PC-3 (cell line): Measurements from ENCODE around the gene ARHGAP9. TPM values are rescaled to one million over a fixed set of nuclear protein-coding genes. Genes with fewer than 3 reads are reported as not detected.
A peak's percentile ranks its signal among the peaks of the same experiment; 100 is the strongest.
"Not testable (repeated sequence)": the region's sequence is repeated elsewhere in the genome, so short reads cannot be mapped to it uniquely, and the experiment has no call there.

Experiments
- ATAC-seq: fragments of 200-7000 bp; cut with Tn5 transposase; 2 replicates; pipeline ENCODE4 v1.9.1; 2020; ENCODE audit warnings: mild to moderate bottlenecking, moderate library complexity
- BruUV-seq: library from RNA; stranded (reverse); fragments of 400-500 nt; replicated peaks from 2 replicates; lab custom pipeline; 2021; lab: Mats Ljungman, UMichigan
- CTCF ChIA-PET: fragments of 300-600 bp; sonication (Branson Sonifier 250); formaldehyde crosslinking; loops from one replicate; lab custom pipeline; 2022; ENCODE audit warnings: antibody characterized with exemption; lab: Charles Lee
- POLR2A ChIA-PET: fragments of 300-600 bp; sonication (Branson Sonifier 250); formaldehyde crosslinking; loops from one replicate; lab custom pipeline; 2022; ENCODE audit warnings: antibody characterized with exemption; ENCODE audit not compliant: unreplicated experiment; lab: Charles Lee
- DNase-seq: peaks from one replicate; pipeline ENCODE4 v3.0.0-alpha.2; 2015
- H2AFZ ChIP-seq: fragments of 300-600 bp; sonication (generic); 2 replicates; pipeline ENCODE4 v1.6.0; 2016; ENCODE audit warnings: antibody characterized with exemption, low read length
- H3F3A ChIP-seq: fragments of 300-600 bp; sonication (generic); one replicate; pipeline ENCODE4 v1.6.0; 2017; ENCODE audit warnings: antibody characterized with exemption, low read length, control low read depth, mild to moderate bottlenecking; ENCODE audit not compliant: unreplicated experiment
- H3K27ac ChIP-seq: fragments of 300-600 bp; sonication (generic); 2 replicates; pipeline ENCODE4 v1.5.1; 2016; ENCODE audit warnings: mild to moderate bottlenecking, low read length
- H3K27me3 ChIP-seq: fragments of 300-600 bp; sonication (generic); 2 replicates; pipeline ENCODE4 v1.6.1; 2016; ENCODE audit warnings: low read length, mixed read lengths
- H3K36me3 ChIP-seq: fragments of 300-600 bp; sonication (generic); 2 replicates; pipeline ENCODE4 v1.6.1; 2016; ENCODE audit warnings: low read depth, mixed run types, low read length, mixed read lengths
- H3K4me1 ChIP-seq: fragments of 300-600 bp; sonication (generic); 2 replicates; pipeline ENCODE4 v1.5.1; 2016; ENCODE audit warnings: low read length; ENCODE audit not compliant: insufficient read depth
- H3K4me2 ChIP-seq: fragments of 300-600 bp; sonication (generic); 2 replicates; pipeline ENCODE4 v1.6.0; 2016; ENCODE audit warnings: low read length
- H3K4me3 ChIP-seq: fragments of 300-600 bp; sonication (generic); 2 replicates; pipeline ENCODE4 v1.5.1; 2016; ENCODE audit warnings: mild to moderate bottlenecking, low read length, mixed read lengths
- H3K79me2 ChIP-seq: fragments of 300-600 bp; sonication (generic); 2 replicates; pipeline ENCODE4 v1.6.1; 2017; ENCODE audit warnings: low read length, mixed read lengths
- H3K9ac ChIP-seq: fragments of 300-600 bp; sonication (generic); 2 replicates; pipeline ENCODE4 v1.6.0; 2016; ENCODE audit warnings: mild to moderate bottlenecking, low read length
- H3K9me2 ChIP-seq: fragments of 300-600 bp; sonication (generic); replicated peaks from 2 replicates; pipeline ENCODE4 v1.6.1; 2016; ENCODE audit warnings: mixed run types, low read length, mixed read lengths
- H3K9me3 ChIP-seq: fragments of 300-600 bp; sonication (generic); 2 replicates; pipeline ENCODE4 v1.6.1; 2016; ENCODE audit warnings: low read length, mixed read lengths
- H4K20me1 ChIP-seq: fragments of 300-600 bp; sonication (generic); 2 replicates; pipeline ENCODE4 v1.6.1; 2016; ENCODE audit warnings: low read length, mixed read lengths
- CTCF ChIP-seq: fragments of 300-600 bp; sonication (generic); conservative IDR thresholded peaks from 2 replicates; pipeline ENCODE4 v1.5.1; 2017; ENCODE audit warnings: antibody characterized with exemption, low read depth, mild to moderate bottlenecking, low read length
- EZH2 ChIP-seq: fragments of 300-600 bp; sonication (generic); IDR thresholded peaks from one replicate; pipeline ENCODE4 v1.6.1; 2017; ENCODE audit warnings: antibody characterized with exemption, mild to moderate bottlenecking, low read length; ENCODE audit not compliant: unreplicated experiment
- EZH2phosphoT487 ChIP-seq: fragments of 300-600 bp; sonication (generic); IDR thresholded peaks from 2 replicates; pipeline ENCODE4 v1.6.1; 2018; ENCODE audit warnings: mild to moderate bottlenecking, antibody characterized with exemption, low read length, borderline replicate concordance
- intact Hi-C: fragments of 100-400 bp; cut with micrococcal nuclease; formaldehyde crosslinking; loops from 2 replicates; pipeline ENCODE4 v1.9.0; 2023
- total RNA-seq: library from RNA; depleted of rRNA; stranded (reverse); fragments of >200 nt; gene quantifications from 2 replicates; pipeline ENCODE4 v1.2.3, GENCODE V29; 2014

Gene ARHGAP9
- total RNA-seq, 1 experiment from 2014 or later = not detected

- H3K4me2 ChIP-seq = peak overlapping the region; percentile 96
- BruUV-seq = no TSS peak
- H4K20me1 ChIP-seq = no peaks in the 10 kb centered on the region
- POLR2A ChIA-PET = interaction anchor here (0.6 to 0.7 kb wide), 2 partner anchors 201 to 1070 kb away, joined by 3 to 13 read pairs; partner anchors contain the start of gene SHMT2
- H3K27me3 ChIP-seq = no peaks in the 10 kb centered on the region
- intact Hi-C loops = no loop called here
- peak; percentile 74 for ATAC-seq
- peak overlapping the region; percentile 48 for H3K27ac ChIP-seq
- CTCF ChIA-PET = interaction anchor here (1.2 kb wide), 1 partner anchor 23 kb away, joined by 4 read pairs; no protein-coding TSS in a partner anchor
- H3K9ac ChIP-seq = peak overlapping the region; percentile 90
- H3K36me3 ChIP-seq = no peaks in the 10 kb centered on the region
- H3K79me2 ChIP-seq = peaks cover 19% of the 10 kb centered on the region
- H2AFZ ChIP-seq = peak overlapping the region; percentile 85
- H3K4me3 ChIP-seq = peak overlapping the region; percentile 85
- peaks cover 14% of the 10 kb centered on the region for H3K4me1 ChIP-seq
- peak; percentile 27 for DNase-seq
- no peaks in the 10 kb centered on the region for H3K9me3 ChIP-seq
- H3K9me2 ChIP-seq = no peaks in the 10 kb centered on the region
- TF ChIP-seq EZH2 = no peak
- H3F3A ChIP-seq = no peaks in the 10 kb centered on the region
Measured at GRCh38 chr12:57430112-57430930, 49.3 kb downstream of the ARHGAP9 start.

GRCh38 chr12:57429473-57430111, 50.1 kb downstream of the ARHGAP9 start:
- H2AFZ ChIP-seq = peak overlapping the region; percentile 71
- H3K27me3 ChIP-seq = no peaks in the 10 kb centered on the region
- intact Hi-C loops = no loop called here
- ChIA-PET POLR2A (interaction anchor here (0.7 kb wide), 1 partner anchor 1069 kb away, joined by 3 read pairs; no protein-coding TSS in a partner anchor), CTCF (interaction anchor here (1.2 kb wide), 1 partner anchor 23 kb away, joined by 4 read pairs; no protein-coding TSS in a partner anchor)
- H3K79me2 ChIP-seq = peaks cover 19% of the 10 kb centered on the region
- H3F3A ChIP-seq = no peaks in the 10 kb centered on the region
- no peaks in the 10 kb centered on the region for H3K9me3 ChIP-seq
- peak overlapping the region; percentile 85 for H3K4me3 ChIP-seq
- H3K9ac ChIP-seq = peak overlapping the region; percentile 90
- ATAC-seq = no peak
- BruUV-seq = TSS peak; percentile 87
- H3K9me2 ChIP-seq = no peaks in the 10 kb centered on the region
- peaks cover 14% of the 10 kb centered on the region for H3K4me1 ChIP-seq
- DNase-seq = no peak
- no peaks in the 10 kb centered on the region for H4K20me1 ChIP-seq
- H3K36me3 ChIP-seq = no peaks in the 10 kb centered on the region
- TF ChIP-seq EZH2 = no peak
- TF ChIP-seq CTCF = no peak
- no peak for TF ChIP-seq EZH2phosphoT487
- H3K27ac ChIP-seq = peak overlapping the region; percentile 48
- H3K4me2 ChIP-seq = peak overlapping the region; percentile 96

- H3K27ac ChIP-seq = no peak overlapping the region
- CTCF ChIA-PET = no interaction called here
Measured at GRCh38 chr12:57428965-57429364, 50.7 kb downstream of the ARHGAP9 start.

GRCh38 chr12:57426948-57427347, 52.7 kb downstream of the ARHGAP9 start:
- H3K79me2 ChIP-seq = peaks cover 19% of the 10 kb centered on the region
- ATAC-seq, H3F3A ChIP-seq, POLR2A ChIA-PET, intact Hi-C loops, H3K4me3 ChIP-seq, H2AFZ ChIP-seq, H3K27ac ChIP-seq, H3K9me3 ChIP-seq, CTCF ChIA-PET, BruUV-seq, H4K20me1 ChIP-seq, DNase-seq, H3K36me3 ChIP-seq, H3K4me2 ChIP-seq, H3K9ac ChIP-seq, H3K27me3 ChIP-seq, H3K9me2 ChIP-seq: not testable (repeated sequence)
- peaks cover 14% of the 10 kb centered on the region for H3K4me1 ChIP-seq

More at GRCh38 chr12:57428965-57429364, 50.7 kb downstream of the ARHGAP9 start:
- no TSS peak for BruUV-seq
- H3K9me3 ChIP-seq = no peaks in the 10 kb centered on the region
- no peaks in the 10 kb centered on the region for H4K20me1 ChIP-seq
- no peaks in the 10 kb centered on the region for H3F3A ChIP-seq
- TF ChIP-seq EZH2phosphoT487 (no peak), EZH2 (no peak), CTCF (no peak)
- peaks cover 14% of the 10 kb centered on the region for H3K4me1 ChIP-seq
- DNase-seq (no peak), ATAC-seq (no peak)
- intact Hi-C loops = no loop called here
- no peak overlapping the region for H2AFZ ChIP-seq
- H3K9ac ChIP-seq = no peak overlapping the region
- POLR2A ChIA-PET = no interaction called here
- no peaks in the 10 kb centered on the region for H3K27me3 ChIP-seq
- peak overlapping the region; percentile 96 for H3K4me2 ChIP-seq
- peak overlapping the region; percentile 85; the same call in 1 of the 2 replicates for H3K4me3 ChIP-seq
- H3K9me2 ChIP-seq = no peaks in the 10 kb centered on the region
- H3K79me2 ChIP-seq = peaks cover 19% of the 10 kb centered on the region
- H3K36me3 ChIP-seq = no peaks in the 10 kb centered on the region
